Body of pancreas (tissue), 4 donors: Measurements from ENCODE around the gene ACAP3.

Experiments used
- POLR2A ChIP-seq, 3 donors: fragments of 450-650 bp; IDR thresholded peaks; one replicate each; pipeline ENCODE4 v1.6.1; 2016; ENCODE audit warnings: antibody characterized with exemption in 3 of 3, mild to moderate bottlenecking in 2 of 3
- TF ChIP-seq, protein P1 (sequence below), 7 experiments: fragments of 450-650 bp in 4 of 7; fragments of 200-600 bp in 3 of 7; sonication (generic) in 3 of 7; IDR thresholded peaks; one replicate each; pipeline ENCODE4 v1.5.1; 2016 to 2019; ENCODE audit warnings: antibody characterized with exemption in 7 of 7

DNA sequence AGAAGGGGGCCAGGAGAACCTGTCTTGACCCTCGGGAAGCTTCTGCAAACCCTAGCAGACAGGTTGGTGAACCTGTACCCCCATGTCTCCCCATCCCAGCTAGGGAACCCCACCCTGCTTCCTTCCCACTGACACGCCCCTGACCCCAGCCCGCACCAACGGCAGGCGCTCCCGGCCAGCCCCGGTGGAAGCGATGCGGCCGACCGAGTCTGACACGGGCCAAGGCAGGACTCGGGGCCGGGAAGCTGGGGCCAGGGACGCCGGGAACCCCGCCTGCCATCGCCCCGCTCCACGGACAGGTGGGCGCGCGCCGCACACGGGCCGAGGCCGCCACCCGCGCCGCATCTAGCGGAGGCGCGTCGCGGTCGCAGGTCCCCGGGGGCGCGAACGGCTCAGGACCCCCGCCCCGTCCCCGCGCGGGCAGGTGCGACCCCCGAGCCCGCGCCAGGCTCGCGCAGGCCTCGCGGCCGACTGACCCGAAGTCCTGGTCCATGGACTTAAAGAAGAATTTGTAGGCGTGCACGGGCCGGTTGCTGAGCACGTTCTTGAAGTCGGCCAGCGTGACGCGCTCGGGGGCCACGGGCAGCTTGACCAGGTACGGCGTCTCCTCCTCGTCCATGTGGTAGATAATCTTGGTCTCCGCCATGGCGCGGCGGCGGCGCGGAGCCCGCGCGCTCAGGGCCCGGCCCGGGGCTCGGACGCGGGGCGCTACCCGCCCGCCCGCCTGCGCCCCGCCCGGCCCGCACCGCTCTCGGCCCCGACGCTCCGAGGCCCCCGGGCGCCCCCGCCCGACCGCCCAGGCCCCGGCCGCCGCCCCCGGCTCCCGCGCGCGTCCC is 40.9 kb upstream of the ACAP3 start:
- TF ChIP-seq, protein P1, sequence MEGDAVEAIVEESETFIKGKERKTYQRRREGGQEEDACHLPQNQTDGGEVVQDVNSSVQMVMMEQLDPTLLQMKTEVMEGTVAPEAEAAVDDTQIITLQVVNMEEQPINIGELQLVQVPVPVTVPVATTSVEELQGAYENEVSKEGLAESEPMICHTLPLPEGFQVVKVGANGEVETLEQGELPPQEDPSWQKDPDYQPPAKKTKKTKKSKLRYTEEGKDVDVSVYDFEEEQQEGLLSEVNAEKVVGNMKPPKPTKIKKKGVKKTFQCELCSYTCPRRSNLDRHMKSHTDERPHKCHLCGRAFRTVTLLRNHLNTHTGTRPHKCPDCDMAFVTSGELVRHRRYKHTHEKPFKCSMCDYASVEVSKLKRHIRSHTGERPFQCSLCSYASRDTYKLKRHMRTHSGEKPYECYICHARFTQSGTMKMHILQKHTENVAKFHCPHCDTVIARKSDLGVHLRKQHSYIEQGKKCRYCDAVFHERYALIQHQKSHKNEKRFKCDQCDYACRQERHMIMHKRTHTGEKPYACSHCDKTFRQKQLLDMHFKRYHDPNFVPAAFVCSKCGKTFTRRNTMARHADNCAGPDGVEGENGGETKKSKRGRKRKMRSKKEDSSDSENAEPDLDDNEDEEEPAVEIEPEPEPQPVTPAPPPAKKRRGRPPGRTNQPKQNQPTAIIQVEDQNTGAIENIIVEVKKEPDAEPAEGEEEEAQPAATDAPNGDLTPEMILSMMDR (IDR thresholded peaks at IDR 0.05), result no peak
- TF ChIP-seq POLR2A (IDR thresholded peaks at IDR 0.05), result no peak
